GM12878 (cell line): ENCODE data around the gene SAMD4A. TPM values are rescaled to one million over a fixed set of nuclear protein-coding genes. Genes with fewer than 3 reads are reported as not detected.

Experiments
- ATAC-seq: fragments of 200-7000 bp; cut with Tn5 transposase; 3 replicates; pipeline ENCODE4 v1.9.1; 2020; ENCODE audit warnings: mild to moderate bottlenecking, moderate library complexity
- BruUV-seq: library from RNA; stranded (reverse); fragments of 400-500 nt; replicated peaks from 2 replicates; lab custom pipeline; 2021; lab: Mats Ljungman, UMichigan
- CTCF ChIA-PET: fragments of 300-600 bp; sonication (Branson Sonifier 250); formaldehyde crosslinking; extraction: SDS; loops from one replicate; lab custom pipeline; 2021; ENCODE audit warnings: inconsistent platforms; lab: Yijun Ruan, JAX
- POLR2A ChIA-PET: fragments of 350-600 bp; formaldehyde crosslinking; extraction: SDS; loops from one replicate; lab custom pipeline; 2021; ENCODE audit warnings: inconsistent platforms; lab: Charles Lee
- RAD21 ChIA-PET: fragments of 300-600 bp; sonication (Branson Sonifier 250); formaldehyde crosslinking; loops from one replicate; lab custom pipeline; 2023; ENCODE audit warnings: antibody characterized with exemption; ENCODE audit not compliant: unreplicated experiment; lab: Charles Lee
- SMC1A ChIA-PET: fragments of 300-600 bp; sonication (Branson Sonifier 250); formaldehyde crosslinking; loops from one replicate; lab custom pipeline; 2023; ENCODE audit not compliant: unreplicated experiment, uncharacterized antibody; lab: Charles Lee
- DNase-seq: peaks from one replicate; pipeline ENCODE4 v3.0.0-alpha.2; 2011; ENCODE audit warnings: low read depth, low spot score
- FAIRE-seq: peaks from 3 replicates; lab custom pipeline; 2011; peaks lifted over from hg19 to GRCh38; lab: Jason Lieb, UNC
- H2AFZ ChIP-seq: 2 replicates; pipeline ENCODE4 v1.6.0; 2011; ENCODE audit warnings: low read depth, low read length, control low read depth; ENCODE audit not compliant: control insufficient read depth
- H3K27ac ChIP-seq: 2 replicates; pipeline ENCODE4 v1.5.1; 2011; ENCODE audit warnings: control low read depth; ENCODE audit not compliant: control insufficient read depth, insufficient read depth
- H3K27me3 ChIP-seq, 2 experiments: replicated peaks in 1 of 2; 2 replicates each; pipeline versions ENCODE4 v1.6.0 to v1.6.1; 2011; ENCODE audit warnings: low read length in 1 of 2; ENCODE audit not compliant: control insufficient read depth in 2 of 2, insufficient read depth in 2 of 2
- H3K36me3 ChIP-seq, 2 experiments: 2 replicates each; pipeline ENCODE4 v1.5.1; 2011; ENCODE audit warnings: low read length in 1 of 2; ENCODE audit not compliant: control insufficient read depth in 2 of 2, insufficient read depth in 2 of 2
- H3K4me1 ChIP-seq: 2 replicates; pipeline ENCODE4 v1.6.1; 2011; ENCODE audit warnings: mild to moderate bottlenecking, low read length, moderate library complexity, mixed read lengths; ENCODE audit not compliant: control insufficient read depth, insufficient read depth
- H3K4me2 ChIP-seq: 2 replicates; pipeline ENCODE4 v1.6.0; 2011; ENCODE audit warnings: control low read depth; ENCODE audit not compliant: control insufficient read depth, insufficient read depth
- H3K4me3 ChIP-seq: fragments of 200-600 bp; sonication (generic); 2 replicates; pipeline ENCODE4 v1.5.1; 2016
- H3K79me2 ChIP-seq: 2 replicates; pipeline ENCODE4 v1.6.0; 2011; ENCODE audit warnings: low read length; ENCODE audit not compliant: control insufficient read depth, insufficient read depth
- H3K9ac ChIP-seq: 2 replicates; pipeline ENCODE4 v1.8.0; 2011; ENCODE audit warnings: low read length, control low read depth, mixed read lengths; ENCODE audit not compliant: control insufficient read depth, insufficient read depth
- H3K9me3 ChIP-seq: replicated peaks from 3 replicates; pipeline ENCODE4 v1.5.1; 2011; ENCODE audit warnings: mild to moderate bottlenecking, low read length; ENCODE audit not compliant: control insufficient read depth, insufficient read depth
- H4K20me1 ChIP-seq: 2 replicates; pipeline ENCODE4 v1.6.0; 2011; ENCODE audit not compliant: control insufficient read depth, insufficient read depth
- CHD2 ChIP-seq: IDR thresholded peaks from 2 replicates; pipeline ENCODE4 v1.6.1; 2011; ENCODE audit warnings: low read depth, low read length, improper control_type of control experiment, borderline replicate concordance
- CREB1 ChIP-seq: IDR thresholded peaks from 2 replicates; pipeline ENCODE4 v1.6.1; 2012; ENCODE audit warnings: low read depth, mild to moderate bottlenecking, inconsistent platforms
- HCFC1 ChIP-seq: fragments of 150-350 bp; IDR thresholded peaks from 2 replicates; pipeline ENCODE4 v1.6.1; 2014; ENCODE audit warnings: low read length
- JUNB ChIP-seq: IDR thresholded peaks from 2 replicates; pipeline ENCODE4 v1.6.1; 2016; ENCODE audit warnings: antibody characterized with exemption, mild to moderate bottlenecking
- MYC ChIP-seq: IDR thresholded peaks from 2 replicates; pipeline ENCODE4 v1.6.1; 2011; ENCODE audit warnings: mild to moderate bottlenecking, low read length, moderate library complexity, inconsistent platforms; ENCODE audit not compliant: insufficient read depth, insufficient replicate concordance, insufficient read length, severe bottlenecking
- RBBP5 ChIP-seq: fragments of 200-600 bp; sonication (generic); conservative IDR thresholded peaks from 2 replicates; pipeline ENCODE4 v1.6.1; 2016
- SUPT20H ChIP-seq: IDR thresholded peaks from 2 replicates; pipeline ENCODE4 v1.6.1; 2011; ENCODE audit warnings: low read depth, mild to moderate bottlenecking, low read length, moderate library complexity, borderline replicate concordance; ENCODE audit not compliant: control insufficient read depth
- ZBTB40 ChIP-seq: fragments of 450-650 bp; IDR thresholded peaks from 2 replicates; pipeline ENCODE4 v1.6.1; 2016; ENCODE audit warnings: mild to moderate bottlenecking, moderate library complexity, borderline replicate concordance
- ZNF274 ChIP-seq: IDR thresholded peaks from one replicate; pipeline ENCODE4 v1.8.0; 2011; ENCODE audit not compliant: insufficient read length, insufficient read depth
- WGBS: methylation state at CpG from one replicate; pipeline ENCODE4 v1.1.6; 2016; ENCODE audit warnings: low lambda C conversion rate; ENCODE audit not compliant: insufficient replicate concordance, insufficient coverage; ENCODE audit errors: missing lambda C conversion rate; 5-methylcytosine and 5-hydroxymethylcytosine counted together
- in situ Hi-C: fragments of 300-500 bp; cut with MboI; formaldehyde crosslinking; loops from 9 replicates; pipeline ENCODE4 v1.14.3; 2018; ENCODE audit warnings: mixed read lengths
- intact Hi-C: fragments of 100-400 bp; cut with micrococcal nuclease; formaldehyde crosslinking; loops from one replicate; pipeline ENCODE4 v1.14.2; 2022; ENCODE audit not compliant: unreplicated experiment
- polyA plus RNA-seq, 11 experiments: library from polyadenylated mRNA; depleted of rRNA in 4 of 11; unstranded in 6 of 11; stranded (reverse) in 5 of 11; fragments of >200 nt; fragmentation: Nextera tagmentation in 4 of 11; fragmentation: Illumina TruSeq in 1 of 11; extraction: Ambion mirVana in 4 of 11; extraction: Trizol in 1 of 11; gene quantifications; 1 replicate in 1 of 11; 2 replicates in 10 of 11; pipeline versions ENCODE4 v1.2.1 to v1.2.3, GENCODE V29; 2011 to 2016; ENCODE audit warnings: inconsistent platforms in 2 of 11, missing spikeins in 2 of 11, low read depth in 1 of 11
- total RNA-seq, 4 experiments: library from RNA; depleted of rRNA in 3 of 4; stranded (reverse); fragments of >200 nt in 3 of 4; fragmentation: Illumina TruSeq in 1 of 4; extraction: Trizol in 1 of 4; gene quantifications; 2 replicates each; pipeline versions ENCODE4 v1.2.1 to v1.2.3, GENCODE V29; 2013 to 2021
- TF ChIP-seq, protein P1 (sequence below): fragments of 450-650 bp; IDR thresholded peaks from 2 replicates; pipeline ENCODE4 v1.6.1; 2016; ENCODE audit warnings: mild to moderate bottlenecking
- TF ChIP-seq, protein P2 (sequence below): IDR thresholded peaks from 2 replicates; pipeline ENCODE4 v1.6.1; 2011; ENCODE audit warnings: mild to moderate bottlenecking, low read depth, low read length, moderate library complexity; ENCODE audit not compliant: insufficient replicate concordance
- TF ChIP-seq, protein P3 (sequence below): IDR thresholded peaks from 2 replicates; pipeline ENCODE4 v1.6.1; 2012; ENCODE audit warnings: improper control_type of control experiment, low read depth, low read length; ENCODE audit not compliant: insufficient replicate concordance

The SAMD4A gene
- total and polyA plus RNA-seq, 10 of the 15 experiments (the other 5 are each of a cell fraction or from before 2014, with no cell fraction given), result 0.05 to 0.56 (median 0.31) TPM

GRCh38 chr14:54754116-54754622 is 187.2 kb downstream of the SAMD4A start:
- 91% methylated on average over 6 of the region's 6 CpGs for WGBS
- Histone ChIP-seq H3K4me3 (no peak overlapping the region), H3K9me3 (no peaks in the 10 kb centered on the region), H3K79me2 (no peaks in the 10 kb centered on the region), H2AFZ (no peak overlapping the region), H3K27ac (no peak overlapping the region), H3K4me1 (no peaks in the 10 kb centered on the region), H3K36me3 (no peaks in the 10 kb centered on the region), H4K20me1 (no peaks in the 10 kb centered on the region), H3K27me3 (no peaks in the 10 kb centered on the region), H3K4me2 (no peak overlapping the region), H3K9ac (no peak overlapping the region)
- CTCF ChIA-PET, result no interaction called here
- in situ Hi-C loops, result no loop called here
- intact Hi-C loops, result no loop called here
- BruUV-seq, result no TSS peak
- DNase-seq (no peak), FAIRE-seq (no peak), ATAC-seq (no peak)
- SMC1A ChIA-PET, result interaction anchor here (1.0 to 1.3 kb wide), 2 partner anchors 8 to 23 kb away, joined by 3 read pairs; no protein-coding TSS in a partner anchor
- POLR2A ChIA-PET, result no interaction called here
- RAD21 ChIA-PET, result no interaction called here
- TF ChIP-seq, protein P1, sequence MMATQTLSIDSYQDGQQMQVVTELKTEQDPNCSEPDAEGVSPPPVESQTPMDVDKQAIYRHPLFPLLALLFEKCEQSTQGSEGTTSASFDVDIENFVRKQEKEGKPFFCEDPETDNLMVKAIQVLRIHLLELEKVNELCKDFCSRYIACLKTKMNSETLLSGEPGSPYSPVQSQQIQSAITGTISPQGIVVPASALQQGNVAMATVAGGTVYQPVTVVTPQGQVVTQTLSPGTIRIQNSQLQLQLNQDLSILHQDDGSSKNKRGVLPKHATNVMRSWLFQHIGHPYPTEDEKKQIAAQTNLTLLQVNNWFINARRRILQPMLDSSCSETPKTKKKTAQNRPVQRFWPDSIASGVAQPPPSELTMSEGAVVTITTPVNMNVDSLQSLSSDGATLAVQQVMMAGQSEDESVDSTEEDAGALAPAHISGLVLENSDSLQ, result no peak
- TF ChIP-seq RBBP5 (no peak), CREB1 (no peak), CHD2 (no peak), MYC (no peak), ZNF274 (no peak), SUPT20H (no peak), JUNB (no peak), ZBTB40 (no peak), HCFC1 (no peak)
- TF ChIP-seq, protein P2, sequence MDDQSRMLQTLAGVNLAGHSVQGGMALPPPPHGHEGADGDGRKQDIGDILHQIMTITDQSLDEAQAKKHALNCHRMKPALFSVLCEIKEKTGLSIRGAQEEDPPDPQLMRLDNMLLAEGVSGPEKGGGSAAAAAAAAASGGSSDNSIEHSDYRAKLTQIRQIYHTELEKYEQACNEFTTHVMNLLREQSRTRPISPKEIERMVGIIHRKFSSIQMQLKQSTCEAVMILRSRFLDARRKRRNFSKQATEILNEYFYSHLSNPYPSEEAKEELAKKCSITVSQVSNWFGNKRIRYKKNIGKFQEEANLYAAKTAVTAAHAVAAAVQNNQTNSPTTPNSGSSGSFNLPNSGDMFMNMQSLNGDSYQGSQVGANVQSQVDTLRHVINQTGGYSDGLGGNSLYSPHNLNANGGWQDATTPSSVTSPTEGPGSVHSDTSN, result no peak
- TF ChIP-seq, protein P3, sequence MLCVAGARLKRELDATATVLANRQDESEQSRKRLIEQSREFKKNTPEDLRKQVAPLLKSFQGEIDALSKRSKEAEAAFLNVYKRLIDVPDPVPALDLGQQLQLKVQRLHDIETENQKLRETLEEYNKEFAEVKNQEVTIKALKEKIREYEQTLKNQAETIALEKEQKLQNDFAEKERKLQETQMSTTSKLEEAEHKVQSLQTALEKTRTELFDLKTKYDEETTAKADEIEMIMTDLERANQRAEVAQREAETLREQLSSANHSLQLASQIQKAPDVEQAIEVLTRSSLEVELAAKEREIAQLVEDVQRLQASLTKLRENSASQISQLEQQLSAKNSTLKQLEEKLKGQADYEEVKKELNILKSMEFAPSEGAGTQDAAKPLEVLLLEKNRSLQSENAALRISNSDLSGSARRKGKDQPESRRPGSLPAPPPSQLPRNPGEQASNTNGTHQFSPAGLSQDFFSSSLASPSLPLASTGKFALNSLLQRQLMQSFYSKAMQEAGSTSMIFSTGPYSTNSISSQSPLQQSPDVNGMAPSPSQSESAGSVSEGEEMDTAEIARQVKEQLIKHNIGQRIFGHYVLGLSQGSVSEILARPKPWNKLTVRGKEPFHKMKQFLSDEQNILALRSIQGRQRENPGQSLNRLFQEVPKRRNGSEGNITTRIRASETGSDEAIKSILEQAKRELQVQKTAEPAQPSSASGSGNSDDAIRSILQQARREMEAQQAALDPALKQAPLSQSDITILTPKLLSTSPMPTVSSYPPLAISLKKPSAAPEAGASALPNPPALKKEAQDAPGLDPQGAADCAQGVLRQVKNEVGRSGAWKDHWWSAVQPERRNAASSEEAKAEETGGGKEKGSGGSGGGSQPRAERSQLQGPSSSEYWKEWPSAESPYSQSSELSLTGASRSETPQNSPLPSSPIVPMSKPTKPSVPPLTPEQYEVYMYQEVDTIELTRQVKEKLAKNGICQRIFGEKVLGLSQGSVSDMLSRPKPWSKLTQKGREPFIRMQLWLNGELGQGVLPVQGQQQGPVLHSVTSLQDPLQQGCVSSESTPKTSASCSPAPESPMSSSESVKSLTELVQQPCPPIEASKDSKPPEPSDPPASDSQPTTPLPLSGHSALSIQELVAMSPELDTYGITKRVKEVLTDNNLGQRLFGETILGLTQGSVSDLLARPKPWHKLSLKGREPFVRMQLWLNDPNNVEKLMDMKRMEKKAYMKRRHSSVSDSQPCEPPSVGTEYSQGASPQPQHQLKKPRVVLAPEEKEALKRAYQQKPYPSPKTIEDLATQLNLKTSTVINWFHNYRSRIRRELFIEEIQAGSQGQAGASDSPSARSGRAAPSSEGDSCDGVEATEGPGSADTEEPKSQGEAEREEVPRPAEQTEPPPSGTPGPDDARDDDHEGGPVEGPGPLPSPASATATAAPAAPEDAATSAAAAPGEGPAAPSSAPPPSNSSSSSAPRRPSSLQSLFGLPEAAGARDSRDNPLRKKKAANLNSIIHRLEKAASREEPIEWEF, result no peak
